OCI-LY3 (cell line): ENCODE results near the gene ADCY5.

ENCODE experiments used
- H2AFZ ChIP-seq: fragments of 200-600, 300-600 bp; shearing (Covaris generic); 2 replicates; pipeline ENCODE4 v1.6.0; 2014; ENCODE audit warnings: antibody characterized with exemption, low read depth, low read length
- H3K27ac ChIP-seq: fragments of 200-600, 300-600 bp; sonication (generic); 2 replicates; pipeline ENCODE4 v1.5.1; 2014; ENCODE audit warnings: mild to moderate bottlenecking, low read length, moderate library complexity, mixed read lengths
- H3K27me3 ChIP-seq: fragments of 200-600, 300-600 bp; sonication (generic); 2 replicates; pipeline ENCODE4 v1.6.1; 2014; ENCODE audit warnings: low read depth, low read length, mixed read lengths
- H3K36me3 ChIP-seq: fragments of 200-600, 300-600 bp; sonication (generic); replicated peaks from 2 replicates; pipeline ENCODE3; 2014; ENCODE audit warnings: low read depth, low read length, mixed read lengths
- H3K4me1 ChIP-seq: fragments of 300-600, 200-600 bp; sonication (generic); 2 replicates; pipeline ENCODE4 v1.6.1; 2014; ENCODE audit warnings: low read length, mixed read lengths
- H3K4me2 ChIP-seq: fragments of 200-600, 300-600 bp; sonication (generic); 2 replicates; pipeline ENCODE4 v1.6.1; 2014; ENCODE audit warnings: low read length, mixed read lengths
- H3K4me3 ChIP-seq: fragments of 300-600, 200-600 bp; sonication (generic); 2 replicates; pipeline ENCODE4 v1.5.1; 2014; ENCODE audit warnings: antibody characterized with exemption, mild to moderate bottlenecking, low read length, moderate library complexity
- H3K79me2 ChIP-seq: fragments of 300-600, 200-600 bp; shearing (Covaris generic); 2 replicates; pipeline ENCODE4 v1.6.1; 2014; ENCODE audit warnings: mild to moderate bottlenecking, low read length, mixed read lengths
- H3K9ac ChIP-seq: fragments of 300-600, 200-600 bp; shearing (Covaris generic); 2 replicates; pipeline ENCODE4 v1.6.0; 2014; ENCODE audit warnings: mild to moderate bottlenecking, low read length, moderate library complexity
- H3K9me3 ChIP-seq: fragments of 200-600, 300-600 bp; shearing (Covaris generic); 2 replicates; pipeline ENCODE4 v1.6.1; 2014; ENCODE audit warnings: low read length, mixed read lengths; ENCODE audit not compliant: insufficient read depth
- H4K20me1 ChIP-seq: fragments of 200-600, 300-600 bp; sonication (generic); 2 replicates; pipeline ENCODE4 v1.6.1; 2016; ENCODE audit warnings: low read length, mixed read lengths; ENCODE audit not compliant: insufficient read depth
- EZH2phosphoT487 ChIP-seq: fragments of 200-600 bp; shearing (Covaris generic); IDR thresholded peaks from 2 replicates; pipeline ENCODE4 v1.6.1; 2018; ENCODE audit warnings: antibody characterized with exemption, mixed run types, low read depth
- TF ChIP-seq, protein P1 (sequence below): fragments of 200-600, 300-600 bp; sonication (generic); IDR thresholded peaks from 2 replicates; pipeline ENCODE4 v1.5.1; 2014; ENCODE audit warnings: antibody characterized with exemption, low read length, low read depth

ADCY5 gene

DNA sequence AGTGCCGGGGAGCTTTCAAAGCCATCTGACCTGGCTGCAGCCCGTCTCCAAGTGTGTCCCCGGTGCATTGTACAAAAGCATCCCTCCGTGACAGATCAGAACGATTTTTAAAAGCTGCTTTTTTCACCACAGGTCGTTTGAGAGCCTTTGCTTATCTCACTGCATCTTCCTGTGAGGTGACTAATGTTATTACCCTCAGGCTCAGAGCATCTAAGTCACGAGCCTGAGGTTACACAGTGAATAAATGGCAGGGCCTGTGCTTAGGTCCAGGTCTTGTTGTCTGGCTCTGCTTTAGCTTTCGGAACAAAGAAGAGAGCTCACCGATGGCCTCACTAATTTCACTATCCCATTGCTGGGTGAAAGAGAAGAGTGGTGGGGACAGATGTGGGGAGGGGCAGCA lies 163.8 kb downstream of the ADCY5 start:
- H3K27me3 ChIP-seq: no peaks in the 10 kb centered on the region
- H3K4me3 ChIP-seq: no peak overlapping the region
- H3K36me3 ChIP-seq: no peaks in the 10 kb centered on the region
- no peaks in the 10 kb centered on the region for H3K79me2 ChIP-seq
- H3K9me3 ChIP-seq: no peaks in the 10 kb centered on the region
- H3K9ac ChIP-seq: no peak overlapping the region
- no peak overlapping the region for H2AFZ ChIP-seq
- no peak for TF ChIP-seq EZH2phosphoT487
- TF ChIP-seq, protein P1, sequence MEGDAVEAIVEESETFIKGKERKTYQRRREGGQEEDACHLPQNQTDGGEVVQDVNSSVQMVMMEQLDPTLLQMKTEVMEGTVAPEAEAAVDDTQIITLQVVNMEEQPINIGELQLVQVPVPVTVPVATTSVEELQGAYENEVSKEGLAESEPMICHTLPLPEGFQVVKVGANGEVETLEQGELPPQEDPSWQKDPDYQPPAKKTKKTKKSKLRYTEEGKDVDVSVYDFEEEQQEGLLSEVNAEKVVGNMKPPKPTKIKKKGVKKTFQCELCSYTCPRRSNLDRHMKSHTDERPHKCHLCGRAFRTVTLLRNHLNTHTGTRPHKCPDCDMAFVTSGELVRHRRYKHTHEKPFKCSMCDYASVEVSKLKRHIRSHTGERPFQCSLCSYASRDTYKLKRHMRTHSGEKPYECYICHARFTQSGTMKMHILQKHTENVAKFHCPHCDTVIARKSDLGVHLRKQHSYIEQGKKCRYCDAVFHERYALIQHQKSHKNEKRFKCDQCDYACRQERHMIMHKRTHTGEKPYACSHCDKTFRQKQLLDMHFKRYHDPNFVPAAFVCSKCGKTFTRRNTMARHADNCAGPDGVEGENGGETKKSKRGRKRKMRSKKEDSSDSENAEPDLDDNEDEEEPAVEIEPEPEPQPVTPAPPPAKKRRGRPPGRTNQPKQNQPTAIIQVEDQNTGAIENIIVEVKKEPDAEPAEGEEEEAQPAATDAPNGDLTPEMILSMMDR: no peak
- no peak overlapping the region for H3K4me2 ChIP-seq
- no peak overlapping the region for H3K27ac ChIP-seq
- peaks cover 5% of the 10 kb centered on the region; the same call in 1 of the 2 replicates for H4K20me1 ChIP-seq
- H3K4me1 ChIP-seq: no peaks in the 10 kb centered on the region

DNA sequence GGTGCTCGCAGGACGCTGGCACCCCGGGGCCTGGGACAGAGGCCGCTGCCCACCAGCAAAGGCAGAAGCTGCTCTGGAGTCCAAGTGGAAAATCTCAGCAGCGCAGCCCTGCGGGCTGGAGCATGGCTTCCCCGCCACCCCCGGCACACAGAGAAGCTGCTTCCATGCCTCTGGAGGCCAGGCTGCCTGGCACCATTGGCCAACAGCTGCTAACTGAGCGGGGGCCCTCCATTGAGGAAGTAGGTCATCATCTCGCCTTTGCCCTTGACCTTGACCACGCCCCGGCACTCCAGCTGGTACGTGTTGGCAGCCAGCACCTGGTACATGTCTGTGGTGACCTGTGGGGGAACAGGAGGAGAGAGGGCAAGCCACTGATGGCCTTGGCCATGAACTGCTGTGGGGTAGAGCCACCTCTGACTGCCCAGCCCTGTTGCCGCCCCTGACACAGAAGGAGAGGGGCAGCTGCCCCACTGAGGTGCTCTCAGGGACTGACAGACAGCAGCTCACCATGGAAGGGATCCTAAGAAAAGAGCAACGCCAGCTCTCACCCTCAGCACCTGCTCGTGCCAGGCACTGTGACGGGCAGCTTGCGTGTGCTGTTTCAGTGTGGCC lies 164.4 kb downstream of the ADCY5 start:
- H3K27me3 ChIP-seq: no peaks in the 10 kb centered on the region
- H3K9ac ChIP-seq: no peak overlapping the region
- no peaks in the 10 kb centered on the region for H3K4me1 ChIP-seq
- H3K36me3 ChIP-seq: no peaks in the 10 kb centered on the region
- no peak overlapping the region for H2AFZ ChIP-seq
- no peaks in the 10 kb centered on the region for H3K79me2 ChIP-seq
- H3K4me2 ChIP-seq: no peak overlapping the region
- no peak overlapping the region for H3K27ac ChIP-seq
- H3K4me3 ChIP-seq: no peak overlapping the region
- no peaks in the 10 kb centered on the region for H3K9me3 ChIP-seq
- peaks cover 5% of the 10 kb centered on the region; the same call in 1 of the 2 replicates for H4K20me1 ChIP-seq
- TF ChIP-seq, protein P1: no peak
- no peak for TF ChIP-seq EZH2phosphoT487

DNA sequence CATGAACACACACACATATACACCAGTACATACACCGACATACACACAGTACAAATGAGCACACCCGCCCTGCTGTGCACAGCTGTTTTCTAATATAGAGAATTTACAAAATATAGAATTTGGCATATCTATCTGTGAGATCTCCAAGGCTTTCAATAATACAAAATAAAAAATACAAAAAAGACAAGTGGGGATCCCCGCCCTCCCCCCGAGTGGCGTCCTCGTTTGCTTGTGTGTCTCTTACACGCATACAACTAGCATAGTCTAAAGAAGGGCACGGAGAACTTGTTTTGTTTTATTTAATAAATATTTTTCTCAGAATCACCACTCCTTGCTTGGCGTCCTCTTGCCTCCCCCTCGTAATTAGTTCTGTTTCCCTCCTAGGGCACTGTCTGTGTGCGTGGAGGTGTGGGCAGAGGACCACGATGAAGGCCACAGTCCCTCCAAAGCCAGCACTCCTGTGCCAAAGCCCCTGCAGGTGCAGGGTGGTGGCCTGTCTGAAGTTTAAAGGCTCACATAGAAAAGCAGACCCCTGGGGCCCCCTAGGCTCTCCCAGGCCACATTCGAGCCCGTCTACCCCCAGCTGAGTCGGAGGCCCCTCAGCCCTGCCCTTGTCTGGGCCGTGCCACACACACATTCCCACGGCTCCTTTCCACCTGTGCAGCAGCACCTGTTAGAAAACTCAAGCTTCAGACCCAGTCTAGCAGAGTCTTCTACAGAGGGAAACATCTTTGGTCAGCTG lies 165.1 kb downstream of the ADCY5 start:
- Histone ChIP-seq H3K27ac (no peak overlapping the region), H2AFZ (no peak overlapping the region), H3K79me2 (no peaks in the 10 kb centered on the region), H3K4me2 (no peak overlapping the region), H3K9me3 (no peaks in the 10 kb centered on the region), H3K9ac (no peak overlapping the region), H3K27me3 (no peaks in the 10 kb centered on the region), H3K36me3 (no peaks in the 10 kb centered on the region), H4K20me1 (peaks cover 5% of the 10 kb centered on the region; the same call in 1 of the 2 replicates), H3K4me1 (no peaks in the 10 kb centered on the region), H3K4me3 (no peak overlapping the region)
- TF ChIP-seq, protein P1: no peak
- TF ChIP-seq EZH2phosphoT487: no peak

DNA sequence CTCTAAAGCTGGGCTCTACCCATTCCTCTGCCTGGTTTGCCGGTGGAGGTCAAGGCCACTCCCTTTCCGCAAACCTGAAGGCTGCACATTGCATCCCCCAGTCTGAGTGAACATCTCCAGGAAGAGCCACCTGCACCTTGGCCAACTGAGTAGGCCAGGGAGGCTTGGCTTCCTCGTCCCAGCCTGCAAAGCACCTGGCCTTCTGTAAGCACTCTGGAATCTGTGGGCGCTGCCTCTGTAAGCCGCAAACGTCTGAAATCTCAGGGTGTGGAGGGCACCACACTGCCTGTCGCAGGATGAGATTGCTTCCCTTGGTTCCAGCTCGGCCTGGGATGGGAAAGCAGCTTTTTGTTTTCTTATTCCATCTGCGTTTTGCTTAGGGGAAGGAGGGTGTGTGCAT lies 165.8 kb downstream of the ADCY5 start:
- H3K4me1 ChIP-seq: no peaks in the 10 kb centered on the region
- H3K9ac ChIP-seq: no peak overlapping the region
- H3K27me3 ChIP-seq: no peaks in the 10 kb centered on the region
- peaks cover 5% of the 10 kb centered on the region; the same call in 1 of the 2 replicates for H4K20me1 ChIP-seq
- no peaks in the 10 kb centered on the region for H3K9me3 ChIP-seq
- no peak overlapping the region for H2AFZ ChIP-seq
- no peaks in the 10 kb centered on the region for H3K79me2 ChIP-seq
- H3K4me3 ChIP-seq: no peak overlapping the region
- no peaks in the 10 kb centered on the region for H3K36me3 ChIP-seq
- no peak for TF ChIP-seq EZH2phosphoT487
- TF ChIP-seq, protein P1: no peak
- H3K4me2 ChIP-seq: no peak overlapping the region
- H3K27ac ChIP-seq: no peak overlapping the region
